HS-5 (cell line): Measurements from ENCODE around the gene PLCH1.

Experiments used
- DNase-seq: peaks from one replicate; pipeline ENCODE4 v3.0.0-alpha.2; 2012; ENCODE audit warnings: low read depth

The PLCH1 gene

GRCh38 chr3:155370764-155371503, 373.9 kb downstream of the PLCH1 start:
- DNase-seq = no peak

GRCh38 chr3:155370198-155370597, 374.7 kb downstream of the PLCH1 start:
- no peak for DNase-seq

- DNase-seq = no peak
Observed at GRCh38 chr3:155369735-155370134, 375.1 kb downstream of the PLCH1 start.

- no peak for DNase-seq
Observed at GRCh38 chr3:155369244-155369643, 375.6 kb downstream of the PLCH1 start.

- no peak for DNase-seq
Observed at GRCh38 chr3:155368786-155369185, 376.1 kb downstream of the PLCH1 start.

GRCh38 chr3:155367506-155367905, 377.4 kb downstream of the PLCH1 start:
- no peak for DNase-seq

GRCh38 chr3:155365178-155365783, 379.6 kb downstream of the PLCH1 start:
- DNase-seq = no peak

- DNase-seq = no peak
Observed at GRCh38 chr3:155364492-155364891, 380.4 kb downstream of the PLCH1 start.

- DNase-seq = no peak
Observed at GRCh38 chr3:155363690-155364070, 381.2 kb downstream of the PLCH1 start.

GRCh38 chr3:155362808-155363689, 381.8 kb downstream of the PLCH1 start:
- DNase-seq = no peak

GRCh38 chr3:155360281-155360680, 384.6 kb downstream of the PLCH1 start:
- DNase-seq = no peak

- no peak for DNase-seq
Observed at GRCh38 chr3:155356594-155357370, 388.1 kb downstream of the PLCH1 start.

GRCh38 chr3:155354658-155355057, 390.2 kb downstream of the PLCH1 start:
- DNase-seq = no peak

GRCh38 chr3:155352900-155353490, 391.9 kb downstream of the PLCH1 start:
- DNase-seq = peak; percentile 43

- no peak for DNase-seq
Observed at GRCh38 chr3:155350571-155350970, 394.3 kb downstream of the PLCH1 start.

GRCh38 chr3:155347901-155348300, 397.0 kb downstream of the PLCH1 start:
- no peak for DNase-seq

GRCh38 chr3:155342344-155342743, 402.5 kb downstream of the PLCH1 start:
- no peak for DNase-seq

- no peak for DNase-seq
Observed at GRCh38 chr3:155339052-155339451, 405.8 kb downstream of the PLCH1 start.

- no peak for DNase-seq
Observed at GRCh38 chr3:155335724-155336354, 409.0 kb downstream of the PLCH1 start.

GRCh38 chr3:155334914-155335723, 409.8 kb downstream of the PLCH1 start:
- no peak for DNase-seq
